GM18505 (cell line): Measurements from ENCODE around the gene MTHFSD.

Experiments
- ATAC-seq: cut with Tn5 transposase; IDR thresholded peaks from one replicate; pipeline ENCODE4 v1.9.1; 2021; ENCODE audit not compliant: unreplicated experiment
- POLR2A ChIP-seq: IDR thresholded peaks from 4 replicates; pipeline ENCODE4 v1.6.1; 2011; ENCODE audit warnings: borderline replicate concordance; ENCODE audit not compliant: insufficient read depth, insufficient read length; ENCODE audit errors: extremely low read depth

MTHFSD gene

GRCh38 chr16:86510465-86511261 lies 44.4 kb downstream of the MTHFSD start, which contains the start of gene FOXF1:
TSS of gene FOXF1 (plus strand) at chr16:86510527. CDS start at chr16:86510570, 43 bp downstream.
- TF ChIP-seq POLR2A = no peak
- no peak for ATAC-seq

DNA sequence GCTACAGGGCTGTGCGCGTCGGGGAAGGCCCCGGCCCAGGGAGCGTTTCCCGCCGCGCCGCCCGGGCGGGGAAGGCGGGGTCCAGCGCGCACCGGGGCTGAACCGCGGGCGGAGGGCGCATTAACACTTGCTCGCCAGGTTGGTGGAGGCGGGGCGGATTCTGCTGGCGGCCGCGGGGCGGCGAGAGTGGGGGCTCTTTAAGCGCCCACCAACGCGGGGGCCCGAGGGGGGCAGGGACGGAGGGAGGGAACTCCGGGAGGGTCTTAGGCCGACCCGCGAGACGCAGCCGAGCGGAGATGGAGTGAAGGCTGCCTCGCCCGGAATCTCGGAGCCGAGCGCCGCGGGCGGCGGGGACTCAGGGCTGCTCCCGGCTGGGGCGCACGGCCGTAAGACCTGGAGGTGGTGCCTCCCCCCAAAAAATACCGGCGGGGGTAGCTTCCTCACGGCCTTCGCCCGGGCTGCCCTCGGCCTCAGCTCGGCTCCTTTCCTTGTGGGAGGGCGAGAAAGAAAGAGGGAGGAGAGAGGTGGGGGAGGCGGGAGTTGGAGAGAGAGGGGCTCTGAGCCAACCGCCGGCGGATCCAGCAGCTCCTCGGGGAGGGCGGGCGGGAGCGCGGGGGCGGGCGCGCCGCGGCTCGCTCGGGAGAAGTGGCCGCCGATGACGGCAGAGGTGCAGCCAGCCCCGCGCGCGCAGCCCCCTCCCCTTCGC lies 45.1 kb downstream of the MTHFSD start:
- no peak for TF ChIP-seq POLR2A
- ATAC-seq = no peak

- TF ChIP-seq POLR2A = no peak
- ATAC-seq = no peak
Measured at GRCh38 chr16:86508947-86509758, 45.9 kb downstream of the MTHFSD start.

GRCh38 chr16:86508028-86508946 lies 46.7 kb downstream of the MTHFSD start:
- TF ChIP-seq POLR2A = no peak
- ATAC-seq = no peak

- TF ChIP-seq POLR2A = no peak
- no peak for ATAC-seq
Measured at GRCh38 chr16:86507173-86508027, 47.6 kb downstream of the MTHFSD start.

DNA sequence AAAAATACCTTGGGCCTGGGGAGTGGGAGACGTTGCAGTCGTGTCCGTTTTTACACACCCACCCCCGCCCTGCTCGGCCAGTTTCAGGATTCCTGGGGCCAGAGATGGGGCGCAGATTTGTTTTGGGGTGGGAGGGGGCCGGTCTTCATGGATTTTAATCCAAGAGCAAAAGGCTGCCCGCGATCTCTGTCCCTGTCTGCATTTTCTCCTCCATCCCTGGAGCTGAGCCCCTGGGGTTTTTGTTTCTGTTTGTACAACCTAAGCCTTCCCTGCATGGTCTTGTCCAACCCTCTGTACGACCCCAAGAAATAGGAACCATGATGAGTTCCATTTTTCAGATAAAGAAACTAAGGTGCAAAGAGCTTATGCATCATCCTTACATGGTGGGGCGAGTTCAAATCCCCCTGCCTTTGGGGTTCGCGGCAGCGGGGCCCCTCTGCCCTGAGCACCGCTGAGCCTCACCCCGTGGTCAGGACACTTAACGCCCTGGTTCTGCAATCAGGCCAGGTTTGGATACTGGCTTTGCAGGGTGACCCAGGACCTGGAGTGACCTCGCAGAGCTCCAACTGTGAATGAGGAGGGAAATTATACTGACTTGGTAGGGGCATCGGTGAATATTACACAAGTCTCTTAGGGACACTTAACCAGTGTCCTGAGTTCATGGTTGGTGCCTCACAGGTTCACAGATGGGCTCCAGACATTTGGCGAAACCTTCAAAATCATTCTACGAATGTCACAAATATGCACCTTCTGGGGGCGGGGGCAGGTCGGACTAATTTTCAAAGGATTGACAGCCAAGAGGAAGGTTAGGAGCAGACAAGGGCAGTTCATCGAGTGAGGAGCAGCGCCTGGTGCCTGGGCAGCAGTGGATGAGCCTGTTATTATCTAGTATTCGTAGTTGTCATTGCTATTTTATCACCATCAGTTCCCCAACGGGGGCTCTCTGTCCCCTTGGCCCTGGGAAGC lies 48.9 kb downstream of the MTHFSD start:
- ATAC-seq = no peak
- TF ChIP-seq POLR2A = no peak

GRCh38 chr16:86505185-86505898 lies 49.7 kb downstream of the MTHFSD start:
- no peak for TF ChIP-seq POLR2A
- no peak for ATAC-seq

GRCh38 chr16:86504315-86505184 lies 50.5 kb downstream of the MTHFSD start:
- no peak for TF ChIP-seq POLR2A
- ATAC-seq = no peak

- no peak for TF ChIP-seq POLR2A
- no peak for ATAC-seq
Measured at GRCh38 chr16:86503830-86504229, 51.2 kb downstream of the MTHFSD start.
